ENCODE results near the gene LDB2.
A peak's percentile ranks its signal among the peaks of the same experiment; 100 is the strongest.

- TF ChIP-seq CTCF (IDR thresholded peaks at IDR 0.05) (peak; percentile 29 to 39 (median 34)), EP300 (IDR thresholded peaks at IDR 0.05) (no peak)
Observed at GRCh38 chr4:16516796-16517439, 381.5 kb downstream of the LDB2 start.
